Measurements from ENCODE around the gene PLXNC1.

Gene PLXNC1

DNA sequence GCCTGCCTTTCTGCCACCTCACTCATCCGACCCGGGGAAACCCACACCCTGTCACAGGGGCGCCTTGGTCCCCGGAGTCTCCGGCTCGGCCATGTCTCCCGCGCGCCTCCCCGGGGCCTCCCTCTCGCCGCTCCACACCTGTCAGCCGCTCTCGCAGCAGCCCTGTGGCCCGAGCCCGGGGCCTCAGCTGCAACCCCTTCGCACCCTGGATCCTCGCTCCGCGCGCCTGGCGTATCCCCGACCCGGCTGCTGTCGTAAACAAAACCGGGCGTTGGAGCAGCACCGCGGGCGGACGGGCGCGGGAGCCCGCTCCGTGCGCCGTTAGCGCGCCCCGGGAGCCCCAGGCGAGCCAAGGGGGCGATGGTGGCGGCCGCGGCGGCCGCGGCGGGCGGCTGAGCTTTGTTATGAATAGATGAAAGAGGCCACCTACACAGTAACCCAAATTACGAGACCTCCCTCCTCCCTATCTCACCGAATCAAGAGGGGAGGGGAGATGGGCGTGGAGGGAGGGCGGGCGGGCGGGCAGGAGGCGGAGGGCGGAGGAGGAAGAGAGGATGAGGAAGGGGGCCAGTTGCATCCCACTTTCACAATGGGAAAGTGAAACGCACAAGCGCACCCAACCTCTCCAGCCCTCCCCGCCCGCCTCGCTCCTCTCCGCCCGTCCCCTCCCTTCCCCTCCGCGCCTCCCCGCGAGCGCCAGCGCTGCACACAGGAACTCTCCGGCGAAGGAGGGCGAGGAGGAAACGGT is at the start of gene PLXNC1:
Gene PLXNC1 (plus strand): TSS at position 587 of the 748 bp plus-strand sequence. CDS start 395 bp downstream, outside the sequence.
- no peak for DNase-seq (ENCODE audit: low read depth)

DNA sequence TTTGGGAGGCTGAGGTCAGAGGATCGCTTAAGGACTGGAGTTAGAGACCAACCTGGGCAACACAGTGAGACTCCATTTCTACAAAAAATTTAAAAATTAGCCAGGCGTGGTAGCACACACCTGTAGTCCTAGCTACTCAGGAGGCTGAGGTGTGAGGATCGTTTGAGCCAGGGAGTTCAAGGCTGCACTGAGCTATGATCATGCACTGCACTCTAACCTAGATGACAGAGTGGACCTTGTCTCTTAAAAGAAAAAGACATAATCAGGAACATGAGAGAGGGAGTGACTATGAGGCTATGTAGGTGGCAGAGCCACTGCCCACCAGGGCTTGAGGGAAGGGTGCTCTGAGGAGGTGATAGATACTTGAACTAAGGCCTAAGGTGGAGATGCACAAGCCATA is 49.2 kb upstream of the PLXNC1 start:
- DNase-seq (ENCODE audit: low read depth): no peak

DNA sequence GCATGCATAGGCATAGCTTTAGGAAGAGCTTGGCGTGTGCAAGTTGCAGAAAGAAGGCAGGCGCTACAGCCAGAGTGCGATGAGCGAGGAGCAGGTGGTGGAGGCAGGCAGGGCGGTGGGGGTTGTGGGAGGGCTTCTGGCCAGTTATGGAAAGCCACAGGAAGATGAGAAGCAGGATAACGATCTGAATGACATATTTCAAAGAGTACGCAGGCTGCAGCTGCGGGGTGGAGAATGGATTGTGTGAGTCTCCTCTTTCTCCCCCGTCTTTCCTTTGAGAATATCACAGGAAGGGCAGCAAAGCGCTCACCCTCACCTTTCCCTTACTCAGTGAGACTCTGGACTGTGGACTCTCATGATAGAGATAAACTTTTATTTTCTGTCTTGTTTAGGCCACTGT is 48.7 kb upstream of the PLXNC1 start:
- no peak for DNase-seq (ENCODE audit: low read depth)

DNA sequence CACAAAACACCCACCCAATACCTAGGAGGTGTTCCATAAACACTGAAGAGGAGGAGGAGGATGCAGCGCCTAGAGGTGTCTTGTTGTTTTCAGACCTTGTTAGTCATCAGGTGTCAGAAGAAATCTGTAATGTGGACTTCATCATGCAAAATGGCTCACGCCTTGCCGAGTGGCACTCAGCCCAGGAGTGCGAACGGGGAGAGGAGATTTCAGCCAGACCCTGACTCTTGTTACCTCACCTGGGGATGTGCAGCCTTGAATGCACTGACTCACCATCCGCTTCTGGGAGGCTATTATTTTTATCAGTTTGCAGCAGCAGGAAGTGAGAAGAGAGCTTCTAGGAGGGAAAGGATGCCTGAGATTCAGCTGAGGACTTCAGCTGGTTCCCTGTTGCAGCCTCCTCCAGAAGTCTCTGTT is 48.2 kb upstream of the PLXNC1 start:
- no peak for DNase-seq (ENCODE audit: low read depth)

DNA sequence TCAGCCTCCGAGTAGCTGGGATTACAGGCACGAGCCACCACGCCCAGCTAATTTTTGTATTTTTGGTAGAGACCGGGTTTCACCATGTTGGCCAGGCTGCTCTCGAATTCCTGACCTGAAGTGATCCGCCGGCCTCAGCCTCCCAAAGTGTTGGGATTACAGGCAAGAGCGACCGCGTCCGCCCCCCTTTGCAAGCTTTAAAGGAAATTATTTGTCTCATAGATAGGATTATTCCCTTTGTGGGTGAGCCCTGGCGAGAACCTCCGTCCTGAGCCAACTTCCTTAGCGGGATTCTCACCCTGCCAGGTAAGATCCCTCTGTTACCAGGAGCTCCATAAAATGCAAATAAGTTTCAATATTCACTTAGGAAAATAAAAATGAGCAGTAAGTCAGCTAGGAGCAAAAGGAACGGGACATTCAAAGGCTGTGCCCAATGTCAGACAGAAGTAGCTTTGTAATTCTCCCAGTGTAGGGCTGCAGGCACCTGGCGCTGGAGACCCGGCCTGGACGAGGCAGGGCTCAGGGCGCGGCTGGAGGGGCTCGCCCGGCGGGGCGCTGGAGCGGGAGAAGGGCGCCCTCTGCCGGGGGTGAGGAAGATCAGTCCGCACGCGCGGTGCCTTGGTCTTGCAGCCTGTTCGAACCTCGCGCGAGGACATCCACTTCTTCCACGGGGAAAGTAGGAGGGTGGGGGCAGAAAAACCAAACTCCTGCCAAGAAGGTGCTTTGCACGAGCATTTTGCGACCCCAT is 47.2 kb upstream of the PLXNC1 start:
- peak; percentile 55 for DNase-seq (ENCODE audit: low read depth)

DNA sequence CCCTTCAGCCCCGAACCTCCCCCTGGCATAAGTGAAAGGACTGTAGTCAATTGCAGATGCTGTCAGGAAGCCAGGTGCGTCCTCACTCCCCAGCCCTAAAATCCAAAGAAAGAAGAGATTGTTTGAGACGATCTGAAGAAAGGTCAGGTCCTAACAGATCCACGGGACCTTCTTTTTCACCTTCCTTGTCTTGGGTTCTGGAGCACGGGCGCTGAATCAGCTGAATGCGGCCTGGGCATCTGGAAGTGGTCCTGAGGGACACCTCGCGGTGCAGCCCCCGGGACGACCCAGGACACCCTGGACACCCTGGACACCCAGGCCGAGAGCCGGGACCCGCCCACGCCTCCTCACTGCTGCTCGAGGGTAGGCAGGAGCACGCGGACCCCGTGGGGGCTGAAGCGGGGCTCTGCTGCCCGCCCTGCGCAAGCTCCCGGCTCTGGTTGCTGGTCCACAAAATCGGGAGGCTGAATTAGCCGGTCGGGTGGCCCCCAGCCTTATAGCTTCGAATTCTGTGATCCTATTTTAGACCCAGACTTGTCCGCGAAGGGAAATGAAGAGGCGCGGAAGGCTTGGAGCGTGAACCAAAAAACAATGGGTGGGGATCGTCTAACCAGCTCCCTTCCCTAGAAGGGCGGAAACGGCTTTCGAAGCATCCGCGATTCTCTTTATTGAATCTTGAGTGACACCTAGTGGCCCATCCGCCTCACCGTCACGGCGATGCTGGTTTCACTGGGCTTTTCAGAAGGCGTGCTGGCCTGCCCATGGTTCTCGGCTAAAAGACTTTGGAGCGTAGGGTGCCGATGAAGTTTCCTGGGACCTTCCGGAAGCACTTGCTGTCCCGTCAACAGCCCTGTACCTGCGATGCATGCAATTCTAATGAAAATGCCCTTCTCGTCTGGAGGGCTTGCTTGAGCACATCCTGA is 46.4 kb upstream of the PLXNC1 start:
- DNase-seq (ENCODE audit: low read depth): peak; percentile 71

DNA sequence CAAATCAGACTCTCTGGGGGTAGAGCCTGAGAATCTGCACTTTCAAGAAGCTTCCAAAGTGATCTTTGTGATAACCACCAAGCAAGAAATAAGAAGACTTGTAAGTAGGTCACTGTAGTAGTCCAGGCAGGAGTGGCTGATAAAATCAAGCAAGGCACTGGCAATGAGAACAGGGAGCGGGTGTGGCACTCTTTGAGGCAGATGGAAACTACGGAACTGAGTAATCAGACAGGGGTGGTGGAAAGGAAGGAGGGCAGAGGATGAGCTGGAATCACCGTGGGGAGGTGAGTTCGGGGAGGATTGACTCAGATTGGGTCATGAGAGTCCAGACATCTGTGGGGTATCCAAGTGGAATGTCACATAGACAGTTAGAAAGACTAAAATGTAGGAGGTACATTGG is 44.4 kb upstream of the PLXNC1 start:
- no peak for DNase-seq (ENCODE audit: low read depth)

DNA sequence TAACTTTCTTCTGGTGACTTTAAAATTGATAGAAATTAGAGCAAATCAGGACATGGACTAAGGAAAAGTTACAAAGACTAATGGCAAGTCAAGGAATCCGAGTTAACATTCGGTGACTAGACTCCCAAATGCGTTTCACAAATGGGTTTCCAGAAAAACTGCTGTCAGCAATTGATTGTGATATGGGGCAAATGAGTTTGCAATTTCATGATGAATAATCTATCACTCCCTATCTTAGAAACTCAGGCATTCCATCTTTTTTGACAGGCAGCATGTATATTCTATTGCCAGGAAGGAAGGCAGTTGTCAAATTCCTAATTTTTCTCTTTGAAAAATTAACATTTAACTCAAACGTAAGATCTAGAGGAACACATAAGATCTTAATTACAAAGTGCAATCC is 40.5 kb upstream of the PLXNC1 start:
- DNase-seq (ENCODE audit: low read depth): no peak

DNA sequence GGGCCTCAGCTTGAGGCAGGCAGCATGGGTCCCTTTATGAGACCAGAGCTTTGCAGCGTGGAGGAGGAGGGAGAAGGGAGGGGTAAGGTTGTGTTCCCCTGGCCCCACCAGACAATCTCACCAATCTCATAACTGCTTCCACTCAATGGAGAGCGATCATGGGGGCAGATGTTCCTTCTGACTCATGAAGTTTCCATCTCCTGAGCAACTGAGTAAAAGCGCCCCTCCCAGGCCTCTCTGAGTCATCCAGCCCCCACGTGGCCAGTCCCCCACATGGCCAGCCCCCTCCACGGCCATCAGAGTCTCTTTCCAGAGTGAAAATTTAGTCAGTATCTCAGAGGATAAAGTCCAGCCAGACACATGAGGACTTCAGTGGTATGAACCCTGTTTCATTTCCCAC is 39.2 kb upstream of the PLXNC1 start:
- DNase-seq (ENCODE audit: low read depth): no peak

DNA sequence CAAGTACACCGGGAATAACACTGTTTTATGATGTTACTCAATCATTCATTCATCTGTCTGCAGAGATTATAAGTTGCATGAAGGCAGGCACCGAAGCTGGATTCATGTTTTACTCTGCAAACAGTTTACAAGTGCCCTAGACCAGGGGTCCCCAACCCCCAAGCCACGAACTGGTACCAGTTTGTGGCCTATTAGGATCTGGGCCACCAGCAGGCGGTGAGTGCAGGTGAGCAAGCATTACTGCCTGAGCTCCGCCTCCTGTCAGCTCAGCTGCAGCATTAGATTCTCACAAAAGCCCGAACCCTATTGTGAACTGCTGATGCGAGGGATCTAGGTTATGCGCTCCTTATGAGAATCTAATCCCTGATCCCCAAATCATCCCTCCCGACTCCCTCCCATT is 38.1 kb upstream of the PLXNC1 start:
- no peak for DNase-seq (ENCODE audit: low read depth)

DNA sequence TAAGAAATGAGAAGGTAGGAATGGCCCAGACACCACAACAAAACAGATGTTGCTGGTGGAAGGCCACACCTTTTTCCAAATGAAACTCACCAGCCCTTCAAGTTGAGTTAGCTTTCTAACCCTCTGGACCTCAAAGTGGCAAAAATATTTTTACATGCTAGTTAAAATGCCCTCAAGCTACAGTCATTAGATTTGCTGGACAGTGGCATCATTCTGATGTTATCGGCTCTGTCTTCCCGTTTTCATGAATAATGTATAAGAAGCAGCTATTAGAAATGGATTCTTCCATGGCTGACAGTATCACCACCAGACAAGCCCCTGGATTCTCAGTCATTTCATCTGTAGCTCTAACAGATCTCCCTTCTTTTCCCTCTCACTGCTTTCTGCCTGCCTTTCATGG is 37.1 kb upstream of the PLXNC1 start:
- DNase-seq (ENCODE audit: low read depth): no peak

DNA sequence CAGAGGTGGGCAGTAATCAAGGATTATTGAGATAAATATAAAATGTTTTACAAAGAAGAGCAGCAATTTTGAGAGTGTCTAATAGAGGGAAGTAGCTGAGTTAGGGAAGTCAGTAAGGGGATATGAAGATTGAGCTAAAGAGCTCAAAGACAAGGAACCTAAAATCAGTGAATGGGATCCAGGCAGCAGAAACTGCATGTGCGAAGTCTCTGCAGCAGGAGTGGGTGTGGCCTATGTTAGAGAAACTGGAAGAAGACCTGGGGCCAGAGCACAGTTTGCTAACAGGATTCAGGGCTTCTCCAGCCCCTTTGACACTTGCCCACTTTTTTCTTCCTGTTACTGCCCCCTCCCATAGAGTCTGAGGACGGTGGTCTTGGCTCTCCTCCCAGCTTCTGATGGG is 36.3 kb upstream of the PLXNC1 start:
- DNase-seq (ENCODE audit: low read depth): no peak

DNA sequence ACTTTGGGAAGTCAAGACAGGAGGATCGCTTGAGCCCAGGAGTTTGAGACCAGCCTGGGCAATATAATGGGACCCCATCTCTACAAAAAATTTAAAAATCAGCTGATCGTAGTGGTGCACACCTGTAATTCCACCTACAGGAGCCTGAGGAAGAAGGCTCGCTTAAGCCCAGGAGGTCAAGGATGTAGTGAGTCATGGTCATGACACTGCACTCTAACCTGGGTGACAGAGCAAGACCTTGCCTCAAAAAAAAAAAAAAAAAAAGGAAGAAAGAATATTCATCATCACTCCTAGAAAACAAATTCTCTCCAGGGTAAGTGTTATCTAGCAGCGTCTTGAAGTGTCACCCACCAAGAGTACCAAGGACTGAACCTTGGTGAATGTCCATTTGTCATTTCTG is 34.2 kb upstream of the PLXNC1 start:
- DNase-seq (ENCODE audit: low read depth): no peak

DNA sequence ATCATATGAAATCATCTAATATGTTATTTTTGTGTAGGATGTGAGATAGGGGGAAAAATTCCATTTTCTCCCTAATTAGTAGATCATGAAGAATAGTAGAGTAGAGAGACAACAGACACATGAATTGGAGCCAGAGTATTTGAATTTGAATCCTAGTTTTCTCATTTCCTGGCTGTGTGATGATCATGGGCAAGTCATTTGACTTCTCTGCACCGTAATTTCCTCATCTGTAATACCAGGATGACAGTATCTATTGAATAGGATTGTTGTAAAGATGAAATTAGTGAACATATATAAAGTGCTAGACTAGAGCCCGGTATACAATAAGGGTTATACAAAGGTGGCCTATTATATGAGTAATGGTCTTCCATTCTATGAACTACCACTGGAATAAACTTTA is 32.2 kb upstream of the PLXNC1 start:
- DNase-seq (ENCODE audit: low read depth): no peak

DNA sequence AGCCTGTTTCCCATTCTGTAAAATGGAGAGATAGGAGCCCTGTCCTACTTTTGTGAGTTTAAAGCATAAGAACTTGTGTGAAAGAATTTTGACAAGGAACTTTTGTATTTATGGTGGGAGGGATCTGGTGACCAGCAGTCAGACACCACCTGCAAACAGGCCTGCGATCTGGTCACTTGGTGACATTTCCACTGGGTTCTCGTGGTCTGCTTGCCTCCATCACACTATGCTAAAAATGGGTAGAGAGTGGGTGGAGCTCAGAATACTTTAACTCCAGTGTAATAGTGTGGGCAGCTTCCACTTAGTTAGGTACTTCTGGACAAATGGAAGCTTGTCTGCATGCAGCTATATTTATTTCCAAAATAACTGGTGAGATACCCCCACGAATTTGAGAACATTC is 26.5 kb upstream of the PLXNC1 start:
- no peak for DNase-seq (ENCODE audit: low read depth)

DNA sequence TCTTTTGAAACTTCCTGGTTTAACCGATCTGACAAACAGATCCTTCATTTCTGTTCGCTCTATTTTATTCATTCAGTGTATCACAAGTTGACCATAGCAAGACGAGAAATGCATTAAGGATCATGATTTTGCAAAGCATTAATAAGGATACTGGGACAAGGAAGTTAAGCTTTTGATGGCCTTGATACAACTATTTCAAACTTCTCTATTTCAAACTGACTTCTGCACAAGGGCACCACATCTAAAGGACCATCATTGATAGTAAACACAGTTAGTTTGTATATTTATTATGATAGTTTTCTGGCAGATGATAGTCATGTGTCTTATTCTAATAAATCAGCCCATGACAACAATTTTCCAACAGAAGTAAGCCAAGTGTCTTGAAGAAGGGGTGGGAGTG is 25.8 kb upstream of the PLXNC1 start:
- DNase-seq (ENCODE audit: low read depth): no peak

DNA sequence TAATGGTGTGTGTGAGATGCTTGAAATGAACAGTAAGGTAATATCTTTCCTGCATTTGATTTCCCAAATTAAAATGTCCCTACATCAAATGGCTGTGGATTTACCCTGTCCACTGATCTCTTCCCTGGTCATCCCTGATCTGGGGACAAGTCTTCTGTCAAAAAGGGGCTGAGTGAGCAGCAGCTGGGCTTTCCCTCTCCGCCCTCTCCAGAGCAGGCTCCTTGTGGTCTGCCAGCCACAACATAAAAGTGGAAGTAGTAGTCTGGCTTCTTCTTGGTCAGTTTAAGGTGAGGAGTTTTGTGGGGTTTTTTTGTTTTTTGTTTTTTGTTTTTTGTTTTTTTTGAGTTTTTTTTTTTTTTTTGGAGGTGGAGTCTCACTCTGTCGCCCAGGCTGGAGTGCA is 25.2 kb upstream of the PLXNC1 start:
- DNase-seq (ENCODE audit: low read depth): no peak

DNA sequence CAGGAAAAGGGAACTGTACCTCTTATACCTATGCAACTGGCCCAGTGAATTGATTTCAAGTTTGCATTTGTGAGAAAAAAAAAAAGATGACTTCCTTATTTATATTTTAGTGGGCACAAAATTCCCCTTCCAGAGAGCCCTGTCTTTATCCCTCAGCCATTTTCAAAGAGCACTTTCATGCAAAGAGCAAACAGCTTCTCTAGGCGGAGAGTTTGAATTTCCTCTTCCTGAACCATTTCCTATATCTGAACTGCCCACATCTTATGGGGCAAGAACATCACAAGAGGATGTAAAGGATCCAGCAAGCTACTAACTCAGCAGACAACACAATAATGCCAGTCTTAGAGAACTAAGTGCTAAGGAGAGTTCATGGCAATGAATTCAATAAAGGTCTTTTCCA is 22.3 kb upstream of the PLXNC1 start:
- no peak for DNase-seq (ENCODE audit: low read depth)

DNA sequence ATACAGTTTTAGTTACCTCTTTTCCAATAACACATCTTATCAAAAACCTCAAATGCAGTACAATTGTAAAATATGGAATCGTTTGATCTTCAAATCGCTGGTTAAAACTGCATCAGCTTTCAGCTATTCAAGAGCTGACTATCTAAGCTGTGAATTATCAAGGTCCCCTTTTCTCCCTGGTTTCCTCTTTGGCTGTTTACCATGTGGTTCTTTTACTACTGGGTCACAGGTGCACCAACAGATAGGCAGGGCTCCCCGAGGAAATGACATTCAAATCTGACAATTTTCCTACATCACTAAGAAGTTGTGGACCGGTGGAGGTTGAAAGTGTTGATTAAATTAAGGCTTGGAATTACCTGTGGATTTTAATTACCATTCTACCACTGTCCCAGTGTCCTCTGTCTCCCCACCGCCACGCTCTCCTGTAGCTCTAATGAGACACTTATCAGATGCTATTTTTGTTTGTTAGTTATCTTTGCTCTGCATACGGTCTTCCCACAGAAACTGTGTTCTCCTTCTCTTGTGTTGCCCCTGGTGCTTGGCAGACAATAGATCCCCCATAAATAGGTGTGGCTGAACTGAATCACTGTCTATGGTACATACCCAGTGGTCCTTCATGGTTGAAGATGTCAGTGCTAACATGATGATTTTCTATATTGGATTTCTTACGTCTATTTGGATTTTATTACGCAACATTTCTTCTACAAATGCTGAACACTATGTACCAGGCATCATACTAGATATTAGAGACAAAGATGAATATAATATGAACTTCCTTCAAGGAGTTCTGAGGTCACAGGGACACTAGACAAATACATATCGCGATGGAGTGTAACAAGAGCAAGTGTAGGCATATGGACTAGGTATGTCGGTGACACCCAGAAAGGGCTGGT is 20.9 kb upstream of the PLXNC1 start:
- no peak for DNase-seq (ENCODE audit: low read depth)

DNA sequence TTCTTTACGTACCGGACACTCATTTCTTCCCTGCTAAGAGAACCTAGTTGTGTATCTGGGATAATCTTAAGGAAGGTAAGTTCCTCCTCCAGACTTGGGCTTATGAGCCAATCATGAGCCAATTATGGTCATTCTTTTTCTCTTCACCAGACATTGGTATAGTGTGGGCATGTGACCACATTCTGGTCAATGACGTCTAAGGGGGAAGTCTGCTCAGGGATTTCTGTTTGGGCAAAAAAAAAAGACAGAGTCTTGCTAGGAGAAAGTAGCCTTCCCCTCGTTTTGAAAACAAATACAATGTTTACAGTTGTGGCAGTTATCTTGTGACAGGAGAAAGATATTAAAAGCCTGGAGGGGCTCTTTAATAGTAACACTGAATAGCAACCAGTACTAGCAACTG is 20.1 kb upstream of the PLXNC1 start:
- no peak for DNase-seq (ENCODE audit: low read depth)

DNA sequence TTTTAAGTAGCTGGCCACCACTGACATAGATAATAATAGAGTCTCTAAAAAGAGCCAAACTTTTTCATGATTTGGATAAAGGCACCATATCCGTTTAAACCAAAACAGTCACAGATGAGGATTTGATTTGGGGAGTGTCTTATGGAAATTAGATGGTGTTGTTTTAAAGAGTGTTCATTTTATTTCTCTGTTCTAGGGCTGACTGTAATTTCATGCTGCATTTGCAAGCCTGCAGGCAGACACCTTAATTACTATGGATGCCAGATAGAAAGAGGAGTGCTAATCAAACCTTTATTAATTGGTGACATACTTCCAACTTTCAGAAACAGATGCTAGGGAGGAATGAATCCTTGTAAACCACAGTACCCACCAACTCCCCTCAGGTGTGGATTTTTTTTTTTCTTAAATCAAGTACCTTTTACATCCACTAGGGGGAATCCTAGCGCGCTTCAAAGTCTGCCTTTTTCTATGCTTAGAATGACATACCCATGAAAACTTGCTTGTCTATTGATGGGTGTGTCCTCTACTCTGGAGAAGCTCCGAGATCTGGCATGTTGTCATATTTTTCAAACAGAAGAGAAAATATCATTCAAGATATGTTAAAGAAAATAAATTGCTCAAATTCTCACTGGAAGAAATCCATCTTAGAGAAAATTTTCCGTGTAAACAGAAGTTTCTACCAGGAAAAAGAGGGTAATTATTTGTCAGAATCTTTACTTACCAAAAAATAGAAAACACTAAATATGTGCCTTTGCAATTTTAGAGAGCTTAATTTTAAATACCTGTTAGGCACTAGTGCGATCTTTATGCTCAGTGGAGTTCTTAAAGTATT is 14.2 kb upstream of the PLXNC1 start:
- DNase-seq (ENCODE audit: low read depth): no peak

All from stimulated activated CD8-positive, alpha-beta memory T cell treated with anti-CD3 and anti-CD28 coated beads, Interleukin-7, amount 100 ng/mL, for 24 hours (primary cell).